AML-193 (cell line): ENCODE results near the gene TRIM43.
"Not testable (repeated sequence)": the region's sequence is repeated elsewhere in the genome, so short reads cannot be mapped to it uniquely, and the experiment has no call there.

Experiments
- DNase-seq, 2 experiments: peaks; one replicate each; lab custom pipeline; 2025; lab: John Stamatoyannopoulos, UW

Gene TRIM43

DNA sequence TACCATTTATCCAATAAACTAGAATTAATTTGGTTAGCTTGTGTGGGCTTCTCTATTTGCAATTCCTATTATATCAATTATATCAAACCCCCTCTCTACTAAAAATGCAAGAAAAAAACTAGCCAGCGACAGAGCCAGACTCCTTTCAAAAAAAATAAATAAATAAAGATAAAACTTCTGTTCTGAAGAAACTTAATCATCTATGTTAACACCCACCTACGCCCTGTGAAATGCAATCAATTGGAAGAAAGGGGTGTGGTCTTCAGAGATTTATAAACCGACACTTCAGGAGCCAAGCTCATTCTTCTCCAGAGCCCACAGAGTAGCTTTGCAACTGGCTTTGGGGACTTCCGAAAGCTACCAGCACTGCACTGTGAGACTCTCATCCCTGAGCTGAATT, at the start of gene TRIM43:
Gene TRIM43, plus strand, starts transcription at position 301 of the 400 bp plus-strand sequence. CDS start 2,023 bp downstream, outside the sequence.
- DNase-seq: not testable (repeated sequence)

GRCh38 chr2:95551055-95551568, 40.7 kb upstream of the TRIM43 start:
- no peak for DNase-seq

DNA sequence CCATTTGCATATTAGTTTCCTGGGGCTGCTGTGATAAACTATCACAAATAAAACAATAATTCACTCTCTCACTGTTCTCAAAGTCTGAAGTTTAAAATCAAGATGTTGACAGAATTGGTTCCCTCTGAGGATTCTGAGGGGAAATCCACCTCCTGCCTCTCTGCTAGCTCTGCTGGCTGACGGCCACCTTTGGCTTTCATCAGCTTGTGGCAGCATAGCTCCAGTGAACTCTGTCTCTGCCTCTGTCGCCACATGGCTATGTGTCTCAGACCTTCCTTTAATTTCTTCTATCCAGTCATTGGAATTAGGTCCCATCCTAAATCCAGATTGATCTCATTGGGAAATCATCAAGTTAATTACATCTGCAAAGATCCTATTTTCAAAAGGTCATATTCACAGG, 38.9 kb upstream of the TRIM43 start:
- no peak for DNase-seq

DNA sequence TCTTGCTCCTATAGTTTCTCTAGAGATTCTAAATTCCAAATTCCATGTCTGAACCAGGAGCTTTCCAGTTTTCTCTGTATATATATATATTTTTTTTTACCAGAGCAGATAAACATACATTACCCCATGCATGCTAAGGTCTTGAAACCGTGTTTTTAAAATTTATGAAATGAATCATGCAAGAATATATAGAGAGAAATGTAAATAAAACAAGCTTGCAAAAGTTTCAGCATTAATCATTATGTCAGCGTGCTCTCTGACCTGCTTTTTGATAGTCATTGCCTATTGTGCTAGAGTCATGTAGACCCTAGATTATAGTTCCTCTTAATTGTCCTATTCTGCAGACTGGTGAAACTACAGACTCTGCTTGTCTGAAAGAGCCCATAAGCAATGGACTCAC, 22.6 kb upstream of the TRIM43 start:
- DNase-seq: no peak

DNA sequence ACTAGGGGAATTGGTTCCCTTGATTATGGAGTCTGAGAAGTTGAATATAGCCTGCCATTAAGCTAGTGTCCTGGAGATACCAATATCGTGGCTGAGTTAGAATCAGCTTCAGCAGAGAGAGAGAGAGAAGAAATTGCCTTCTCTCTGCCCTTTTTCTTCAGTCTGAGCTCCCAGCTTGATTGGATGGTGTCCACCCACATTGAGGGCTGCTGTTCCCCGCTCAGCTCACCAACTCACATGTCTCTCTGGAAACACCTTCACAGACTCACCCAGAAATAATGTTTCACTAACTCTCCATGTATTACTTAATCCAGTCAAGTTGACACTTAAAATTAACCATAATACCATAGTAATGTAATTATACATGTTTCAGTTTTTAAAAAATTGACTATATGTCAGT, 17.9 kb upstream of the TRIM43 start:
- DNase-seq: no peak

GRCh38 chr2:95574506-95574905, 17.3 kb upstream of the TRIM43 start:
- no peak for DNase-seq

DNA sequence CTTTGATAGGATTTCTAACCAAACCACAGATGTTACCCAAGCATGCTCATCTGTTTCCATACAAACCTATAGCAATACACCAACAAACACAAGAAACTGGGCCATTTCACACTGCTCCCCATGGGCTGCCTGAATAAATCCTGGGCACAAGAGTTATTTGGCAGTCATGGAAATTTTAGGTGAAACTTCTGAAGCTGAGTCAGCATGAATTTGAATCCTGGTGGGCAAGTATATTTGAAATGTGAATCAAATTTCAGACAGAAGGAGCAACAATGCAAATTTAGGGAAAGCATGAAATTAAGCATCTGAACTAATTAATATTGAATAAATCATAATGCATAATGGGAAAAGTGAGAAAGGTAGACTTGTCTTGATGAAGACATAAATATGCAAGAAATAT, 15.9 kb upstream of the TRIM43 start:
- no peak for DNase-seq

- no peak for DNase-seq
Observed at GRCh38 chr2:95578539-95578938, 13.3 kb upstream of the TRIM43 start.

GRCh38 chr2:95583545-95583944, 8.3 kb upstream of the TRIM43 start:
- not testable (repeated sequence) for DNase-seq

DNA sequence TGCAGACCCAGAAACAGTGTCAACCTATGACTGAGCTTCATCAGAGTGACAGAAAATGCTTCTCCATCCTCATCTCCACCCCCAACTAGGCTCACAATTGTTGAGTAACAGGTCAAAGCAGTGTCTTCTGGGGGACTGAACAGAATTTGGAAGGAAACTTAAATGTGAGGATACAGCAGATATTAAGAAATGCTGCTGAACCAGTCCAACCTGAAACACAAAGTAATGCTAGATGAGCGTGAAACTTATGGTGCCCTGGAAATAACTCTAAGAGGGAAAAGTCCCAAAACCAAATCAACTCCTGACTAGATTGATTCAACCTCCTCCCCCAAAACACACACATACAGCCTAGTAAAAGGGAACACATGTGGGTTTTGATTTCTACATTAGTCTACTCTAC, 7.5 kb upstream of the TRIM43 start:
- not testable (repeated sequence) for DNase-seq

DNA sequence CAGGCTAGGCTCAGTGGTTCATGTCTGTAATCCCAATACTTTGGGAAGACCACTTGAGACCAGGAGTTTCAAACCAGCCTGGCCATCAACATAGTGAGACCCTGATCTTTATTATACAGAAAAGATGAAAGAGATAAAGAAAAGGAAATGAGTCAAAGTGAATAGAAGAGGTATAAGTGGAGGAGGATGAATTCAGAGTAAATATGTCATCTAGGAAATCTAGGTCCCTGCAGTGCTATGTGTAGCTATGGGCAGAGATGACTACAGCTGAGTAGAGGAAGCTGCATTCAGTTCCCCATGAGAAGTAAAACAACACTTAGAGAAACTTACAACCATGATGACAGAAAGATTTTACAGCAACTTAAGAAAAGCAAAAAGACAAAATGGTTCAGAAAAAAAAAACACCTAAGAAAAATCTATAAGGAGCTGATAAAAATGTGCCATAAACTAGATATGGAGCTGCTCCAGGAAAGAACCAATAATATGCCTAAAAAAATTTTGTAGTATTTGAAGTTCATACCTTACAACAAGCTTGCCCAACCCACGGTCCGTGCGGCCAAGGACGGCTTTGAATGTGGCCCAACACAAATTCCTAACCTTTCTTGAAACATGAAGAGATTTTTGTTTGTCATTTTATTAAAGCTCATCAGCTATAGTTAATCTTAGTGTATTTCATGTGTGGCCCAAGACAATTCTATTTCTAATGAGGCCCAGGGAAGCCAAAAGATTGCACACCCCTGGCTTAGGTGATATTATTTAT, 1.8 kb upstream of the TRIM43 start:
- not testable (repeated sequence) for DNase-seq

DNA sequence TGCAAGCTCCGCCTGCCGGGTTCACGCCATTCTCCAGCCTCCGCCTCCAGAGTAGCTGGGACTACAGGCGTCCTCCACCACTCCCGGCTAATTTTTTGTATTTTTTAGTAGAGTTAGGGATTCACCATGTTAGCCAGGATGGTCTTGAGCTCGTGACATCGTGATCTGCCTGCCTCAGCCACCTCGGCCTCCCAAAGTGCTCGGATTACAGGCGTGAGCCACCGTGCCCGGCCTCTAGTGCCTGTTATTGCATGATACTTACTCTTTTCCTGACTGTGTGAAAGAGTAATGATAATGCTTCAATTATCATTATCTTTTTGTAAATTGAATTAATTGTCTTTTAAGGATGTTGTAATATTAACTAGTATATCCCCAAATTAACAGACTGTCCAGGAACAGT, 1.2 kb downstream of the TRIM43 start:
- DNase-seq: not testable (repeated sequence)

DNA sequence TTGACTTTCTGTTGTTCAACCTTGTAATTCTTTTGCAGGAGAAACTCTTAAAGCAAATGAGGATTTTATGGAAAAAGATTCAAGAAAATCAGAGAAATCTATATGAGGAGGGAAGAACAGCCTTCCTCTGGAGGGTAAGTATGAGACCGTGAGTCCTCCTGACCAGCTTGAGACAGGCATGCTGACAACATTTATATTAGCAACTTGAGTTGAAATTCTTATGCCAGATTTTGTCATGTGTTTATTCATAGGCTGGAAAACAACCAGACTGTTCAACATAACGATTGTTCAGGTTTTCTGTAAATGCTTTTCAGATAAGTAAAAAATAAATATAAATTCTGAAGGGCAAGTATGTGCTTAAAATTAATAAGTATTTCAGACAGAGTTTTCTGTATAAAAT, 3.2 kb downstream of the TRIM43 start:
- DNase-seq: not testable (repeated sequence)

- not testable (repeated sequence) for DNase-seq
Observed at GRCh38 chr2:95601301-95601700, 9.5 kb downstream of the TRIM43 start.

- not testable (repeated sequence) for DNase-seq
Observed at GRCh38 chr2:95602146-95602545, 10.3 kb downstream of the TRIM43 start.

DNA sequence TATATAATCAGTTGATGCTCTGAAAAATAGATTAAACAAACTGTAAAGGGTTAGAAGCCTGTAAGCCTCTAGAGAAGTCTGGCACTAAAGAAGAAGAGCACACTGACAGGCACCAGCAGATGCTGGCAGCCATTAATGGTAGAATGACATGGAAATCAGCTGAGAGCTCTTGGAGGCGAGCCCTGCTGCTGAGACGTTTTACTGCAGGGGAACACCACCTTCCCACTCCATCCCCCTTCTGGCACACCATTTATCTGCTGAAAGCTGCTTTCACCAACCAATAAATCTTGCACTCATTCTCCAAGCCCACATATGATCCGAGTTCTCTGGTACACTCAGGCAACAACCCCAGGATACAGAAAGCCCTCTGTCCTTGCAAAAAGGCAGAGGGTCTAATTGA, 16.6 kb downstream of the TRIM43 start:
- DNase-seq: not testable (repeated sequence)

- not testable (repeated sequence) for DNase-seq
Observed at GRCh38 chr2:95609764-95610163, 18.0 kb downstream of the TRIM43 start.

GRCh38 chr2:95613048-95613447, 21.2 kb downstream of the TRIM43 start:
- not testable (repeated sequence) for DNase-seq

- not testable (repeated sequence) for DNase-seq
Observed at GRCh38 chr2:95622728-95623127, 30.9 kb downstream of the TRIM43 start.

- DNase-seq: not testable (repeated sequence)
Observed at GRCh38 chr2:95630987-95631386, 39.2 kb downstream of the TRIM43 start.

- DNase-seq: not testable (repeated sequence)
Observed at GRCh38 chr2:95633626-95634259, 41.9 kb downstream of the TRIM43 start.

- not testable (repeated sequence) for DNase-seq
Observed at GRCh38 chr2:95640515-95641288, 48.9 kb downstream of the TRIM43 start.

GRCh38 chr2:95641289-95641575, 49.4 kb downstream of the TRIM43 start:
- DNase-seq: not testable (repeated sequence)
